ENCODE data around the gene CDH5. TPM values are rescaled to one million over a fixed set of nuclear protein-coding genes. Genes with fewer than 3 reads are reported as not detected.

CDH5 gene
- total RNA-seq, 4 donors from 2014 or later: 5.3 to 28.1 (median 11.4) TPM

DNA sequence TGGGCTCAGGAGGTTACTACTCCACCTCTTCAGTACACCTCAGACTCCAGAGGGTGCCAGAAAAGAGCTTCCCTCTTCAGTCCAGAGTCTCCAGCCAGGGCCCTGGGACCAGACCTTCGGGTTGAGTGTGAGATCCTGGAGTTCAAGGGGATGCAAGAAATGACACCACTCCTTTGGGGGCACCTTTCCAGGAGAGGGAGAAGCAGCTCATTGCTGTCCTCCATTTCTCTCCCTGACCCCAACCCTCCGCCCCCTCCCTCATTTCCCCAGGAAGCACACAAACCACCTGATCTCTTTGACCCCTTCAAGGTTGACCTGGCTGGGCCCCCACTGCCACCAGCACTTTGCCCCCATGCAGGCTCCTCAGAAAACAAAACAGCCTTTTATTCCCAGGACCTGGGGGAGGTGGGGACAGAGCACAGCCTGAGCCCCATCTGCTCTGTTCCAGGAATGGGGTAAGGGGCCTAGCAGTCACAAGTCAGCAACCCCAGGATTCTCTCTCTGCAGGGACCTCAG is 21.4 kb downstream of the CDH5 start:
- peak in 1 of 3 donors; percentile 11 for DNase-seq
- no peaks in the 10 kb centered on the region for H3K36me3 ChIP-seq
- no peak overlapping the region for H3K27ac ChIP-seq
- H3K9me3 ChIP-seq: no peaks in the 10 kb centered on the region
- H3K4me1 ChIP-seq: no peaks in the 10 kb centered on the region
- H3K27me3 ChIP-seq: no peaks in the 10 kb centered on the region
- TF ChIP-seq POLR2A (IDR thresholded peaks at IDR 0.05) (no peak), CTCF (IDR thresholded peaks at IDR 0.05) (no peak)
- H3K4me3 ChIP-seq: no peak overlapping the region

DNA sequence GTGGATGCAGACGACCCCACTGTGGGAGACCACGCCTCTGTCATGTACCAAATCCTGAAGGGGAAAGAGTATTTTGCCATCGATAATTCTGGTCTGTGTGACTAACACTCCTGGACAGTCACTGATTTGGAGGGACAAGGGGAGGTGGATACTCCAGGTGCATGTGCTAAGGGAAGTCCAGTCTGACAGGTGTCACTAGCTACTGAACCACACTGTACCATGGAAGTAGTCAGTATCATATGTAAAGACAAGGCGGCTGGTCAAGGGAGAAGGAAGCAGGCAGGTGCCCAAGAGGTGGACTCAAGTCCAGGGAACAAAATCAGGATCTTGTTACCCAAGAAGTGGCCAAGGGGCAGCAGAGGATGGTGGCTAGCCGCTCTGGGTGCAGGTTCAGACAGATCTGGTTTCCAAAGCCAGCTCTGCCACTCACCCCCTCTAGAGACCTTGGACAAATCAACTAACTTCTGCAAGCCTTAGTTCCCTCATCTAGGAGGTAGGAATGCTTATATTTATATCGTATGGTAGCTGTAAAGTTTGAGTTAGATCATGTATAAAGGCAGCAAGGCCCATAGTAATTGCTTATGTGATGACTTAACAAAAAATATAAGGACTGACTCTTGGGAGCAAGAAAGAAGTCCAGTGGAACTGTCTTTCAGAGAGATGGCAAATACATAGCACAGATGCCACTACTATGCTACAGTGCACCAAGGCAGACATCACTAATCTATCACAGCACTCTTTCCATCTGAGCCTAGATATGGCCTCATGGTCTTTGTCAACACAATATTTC is 22.1 kb downstream of the CDH5 start:
- Histone ChIP-seq H3K36me3 (no peaks in the 10 kb centered on the region), H3K27me3 (no peaks in the 10 kb centered on the region), H3K4me3 (no peak overlapping the region), H3K4me1 (no peaks in the 10 kb centered on the region), H3K27ac (no peak overlapping the region), H3K9me3 (no peaks in the 10 kb centered on the region)
- TF ChIP-seq POLR2A (IDR thresholded peaks at IDR 0.05) (no peak), CTCF (IDR thresholded peaks at IDR 0.05) (no peak)
- no peak for DNase-seq

DNA sequence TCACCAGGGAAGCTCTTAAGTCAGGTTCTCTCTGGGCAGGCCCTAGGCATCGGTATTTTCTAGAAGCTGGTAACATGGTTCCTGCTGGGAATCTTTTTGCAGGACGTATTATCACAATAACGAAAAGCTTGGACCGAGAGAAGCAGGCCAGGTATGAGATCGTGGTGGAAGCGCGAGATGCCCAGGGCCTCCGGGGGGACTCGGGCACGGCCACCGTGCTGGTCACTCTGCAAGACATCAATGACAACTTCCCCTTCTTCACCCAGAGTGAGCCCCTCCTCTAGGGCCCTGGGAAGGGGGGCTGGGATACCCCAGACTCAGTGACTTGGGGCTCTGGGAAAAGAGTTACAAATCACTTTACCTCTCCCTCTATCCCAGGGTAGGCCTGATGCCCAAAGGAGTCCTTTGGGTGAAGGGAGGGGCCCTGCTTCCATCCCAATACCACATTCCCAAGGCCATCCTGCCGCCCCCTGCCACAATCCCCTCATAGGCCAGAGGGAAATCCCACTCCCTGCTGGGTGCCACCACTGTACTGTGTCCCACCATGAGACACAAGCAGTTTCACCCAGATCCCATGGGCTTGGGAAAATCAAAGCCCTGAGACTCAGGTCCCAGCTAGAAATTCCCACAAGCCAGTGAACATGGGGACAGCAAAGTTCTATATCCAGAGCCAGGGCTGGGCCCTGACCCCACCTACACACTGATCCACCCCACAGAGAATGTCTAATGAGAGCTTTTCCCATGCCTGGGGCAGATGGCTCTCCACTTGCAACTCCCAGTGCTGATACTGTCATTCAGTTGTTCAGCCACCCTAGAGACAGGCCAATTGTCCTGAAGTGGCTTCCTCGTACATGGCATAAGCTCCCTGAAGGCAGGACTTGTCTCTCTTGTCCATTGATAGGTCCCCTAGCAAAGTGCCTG is 23.0 kb downstream of the CDH5 start:
- Histone ChIP-seq H3K27me3 (no peaks in the 10 kb centered on the region), H3K27ac (no peak overlapping the region)
- no peak for TF ChIP-seq CTCF (IDR thresholded peaks at IDR 0.05)
- TF ChIP-seq POLR2A (IDR thresholded peaks at IDR 0.05): no peak

GRCh38 chr16:66390346-66391108 is 24.0 kb downstream of the CDH5 start:
- TF ChIP-seq POLR2A (IDR thresholded peaks at IDR 0.05): no peak
- TF ChIP-seq CTCF (IDR thresholded peaks at IDR 0.05): no peak
- H3K4me1 ChIP-seq: no peaks in the 10 kb centered on the region
- H3K27me3 ChIP-seq: no peaks in the 10 kb centered on the region
- H3K36me3 ChIP-seq: no peaks in the 10 kb centered on the region
- H3K27ac ChIP-seq: no peak overlapping the region
- peak in 1 of 3 donors; percentile 27 for DNase-seq
- H3K9me3 ChIP-seq: no peaks in the 10 kb centered on the region
- no peak overlapping the region for H3K4me3 ChIP-seq

More for the DNA sequence above, 23.0 kb downstream of the CDH5 start:
- Histone ChIP-seq H3K4me1 (no peaks in the 10 kb centered on the region), H3K9me3 (no peaks in the 10 kb centered on the region), H3K4me3 (no peak overlapping the region), H3K36me3 (no peaks in the 10 kb centered on the region)
- peak in 1 of 3 donors; percentile 32 for DNase-seq

All from Peyer's patch (tissue), 4 donors.